Keratinocyte (primary cell): ENCODE measurements around the gene STPG4.

Experiments used
- EZH2 ChIP-seq: IDR thresholded peaks from one replicate; pipeline ENCODE4 v1.6.1; 2012; ENCODE audit warnings: inconsistent platforms, mild to moderate bottlenecking, low read length, moderate library complexity
- TF ChIP-seq, protein P1 (sequence below), 3 experiments: IDR thresholded peaks in 1 of 3; conservative IDR thresholded peaks in 1 of 3; optimal IDR thresholded peaks in 1 of 3; 2 replicates in 2 of 3; 3 replicates in 1 of 3; pipeline versions ENCODE3 to v1.5.1; 2011; ENCODE audit warnings: low read length in 3 of 3, mild to moderate bottlenecking in 3 of 3, moderate library complexity in 2 of 3, control low read depth in 1 of 3, inconsistent platforms in 1 of 3; ENCODE audit not compliant: insufficient read depth in 2 of 3; ENCODE audit errors: extremely low read depth in 1 of 3

DNA sequence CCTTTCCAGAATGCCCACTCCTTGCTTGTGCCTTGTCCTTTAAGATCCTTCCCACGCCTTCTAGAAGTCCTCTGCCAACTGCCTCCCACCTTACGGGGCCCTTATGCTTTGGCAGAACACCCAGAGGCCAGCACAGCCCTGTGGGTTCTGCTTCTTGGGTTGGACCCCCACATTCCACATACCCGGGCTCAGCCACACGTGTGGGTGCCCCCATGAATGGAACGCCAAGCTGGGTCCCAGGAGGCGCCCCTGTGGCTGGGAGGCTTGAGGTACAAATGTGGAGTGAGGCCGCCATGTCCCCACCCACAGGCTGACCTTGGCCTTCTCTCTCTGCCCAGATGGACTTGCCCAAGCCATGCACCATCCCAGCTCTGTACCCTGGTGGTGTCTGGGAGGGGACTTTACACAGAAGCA lies 74.2 kb downstream of the STPG4 start:
- TF ChIP-seq, protein P1, sequence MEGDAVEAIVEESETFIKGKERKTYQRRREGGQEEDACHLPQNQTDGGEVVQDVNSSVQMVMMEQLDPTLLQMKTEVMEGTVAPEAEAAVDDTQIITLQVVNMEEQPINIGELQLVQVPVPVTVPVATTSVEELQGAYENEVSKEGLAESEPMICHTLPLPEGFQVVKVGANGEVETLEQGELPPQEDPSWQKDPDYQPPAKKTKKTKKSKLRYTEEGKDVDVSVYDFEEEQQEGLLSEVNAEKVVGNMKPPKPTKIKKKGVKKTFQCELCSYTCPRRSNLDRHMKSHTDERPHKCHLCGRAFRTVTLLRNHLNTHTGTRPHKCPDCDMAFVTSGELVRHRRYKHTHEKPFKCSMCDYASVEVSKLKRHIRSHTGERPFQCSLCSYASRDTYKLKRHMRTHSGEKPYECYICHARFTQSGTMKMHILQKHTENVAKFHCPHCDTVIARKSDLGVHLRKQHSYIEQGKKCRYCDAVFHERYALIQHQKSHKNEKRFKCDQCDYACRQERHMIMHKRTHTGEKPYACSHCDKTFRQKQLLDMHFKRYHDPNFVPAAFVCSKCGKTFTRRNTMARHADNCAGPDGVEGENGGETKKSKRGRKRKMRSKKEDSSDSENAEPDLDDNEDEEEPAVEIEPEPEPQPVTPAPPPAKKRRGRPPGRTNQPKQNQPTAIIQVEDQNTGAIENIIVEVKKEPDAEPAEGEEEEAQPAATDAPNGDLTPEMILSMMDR (optimal IDR thresholded peaks at IDR 0.05 in 1 of 3, IDR thresholded peaks at IDR 0.05 in 1 of 3, conservative IDR thresholded peaks at IDR 0.05 in 1 of 3; ENCODE audit: extremely low read depth in 1 of 3, insufficient read depth in 2 of 3, low read length in 3 of 3) = no peak
- TF ChIP-seq EZH2 = no peak
